Endothelial cell of umbilical vein (primary cell): ENCODE data around the gene MSL2.

ENCODE experiments used
- CTCF ChIP-seq, 2 donors: IDR thresholded peaks; 1 replicate in 1 of 2; 2 replicates in 1 of 2; pipeline ENCODE4 v1.5.1; 2011; ENCODE audit warnings: low read length in 2 of 2, mild to moderate bottlenecking in 2 of 2, moderate library complexity in 2 of 2, control low read depth in 1 of 2, inconsistent platforms in 1 of 2, low read depth in 1 of 2; ENCODE audit not compliant: insufficient read depth in 1 of 2; ENCODE audit errors: extremely low read depth in 1 of 2
- EZH2 ChIP-seq: IDR thresholded peaks from 2 replicates; pipeline ENCODE4 v1.6.1; 2012; ENCODE audit warnings: borderline replicate concordance, low read depth, mild to moderate bottlenecking, moderate library complexity, low read length, inconsistent platforms; ENCODE audit not compliant: severe bottlenecking
- FOS ChIP-seq: IDR thresholded peaks from 2 replicates; pipeline ENCODE4 v1.6.1; 2011; ENCODE audit warnings: mild to moderate bottlenecking, low read length, moderate library complexity, borderline replicate concordance; ENCODE audit not compliant: insufficient read depth
- GATA2 ChIP-seq: IDR thresholded peaks from 2 replicates; pipeline ENCODE4 v1.7.0; 2011; ENCODE audit warnings: low read depth, mild to moderate bottlenecking, moderate library complexity, mixed read lengths, low read length; ENCODE audit not compliant: insufficient read length, insufficient read depth
- JUN ChIP-seq: IDR thresholded peaks from 2 replicates; pipeline ENCODE4 v1.6.1; 2011; ENCODE audit warnings: borderline replicate concordance, low read depth; ENCODE audit not compliant: insufficient read length, insufficient read depth
- MAX ChIP-seq: IDR thresholded peaks from 2 replicates; pipeline ENCODE4 v1.6.1; 2011; ENCODE audit not compliant: insufficient read depth, insufficient read length
- POLR2A ChIP-seq: IDR thresholded peaks from 2 replicates; pipeline ENCODE4 v1.6.1; 2012; ENCODE audit warnings: low read depth, mild to moderate bottlenecking, control low read depth, low read length
- POLR2AphosphoS5 ChIP-seq: IDR thresholded peaks from 2 replicates; pipeline ENCODE4 v1.6.1; 2012; ENCODE audit warnings: low read depth, mild to moderate bottlenecking, control low read depth, low read length, moderate library complexity; ENCODE audit not compliant: insufficient read depth

- no peak for TF ChIP-seq POLR2AphosphoS5
- TF ChIP-seq CTCF (IDR thresholded peaks at IDR 0.05; ENCODE audit: extremely low read depth in 1 of 2, insufficient read depth in 1 of 2, low read depth in 1 of 2, low read length in 2 of 2) = no peak
- TF ChIP-seq POLR2A = no peak
- TF ChIP-seq EZH2 = no peak
- no peak for TF ChIP-seq JUN
- TF ChIP-seq GATA2 = no peak
- no peak for TF ChIP-seq FOS
- TF ChIP-seq MAX = no peak
Measured at GRCh38 chr3:136152963-136153362, 43.2 kb downstream of the MSL2 start.
